HG03354 (cell line): Measurements from ENCODE around the gene OR52B6.
A peak's percentile ranks its signal among the peaks of the same experiment; 100 is the strongest.
"Not testable (repeated sequence)": the region's sequence is repeated elsewhere in the genome, so short reads cannot be mapped to it uniquely, and the experiment has no call there.

Source experiments
- ATAC-seq: cut with Tn5 transposase; IDR thresholded peaks from one replicate; pipeline ENCODE4 v1.9.1; 2021; ENCODE audit warnings: mild to moderate bottlenecking; ENCODE audit not compliant: unreplicated experiment, poor library complexity, severe bottlenecking

The OR52B6 gene

GRCh38 chr11:5592615-5593014 lies 11.9 kb downstream of the OR52B6 start:
- no peak for ATAC-seq

- ATAC-seq, result no peak
Measured at GRCh38 chr11:5593146-5593545, 12.5 kb downstream of the OR52B6 start.

GRCh38 chr11:5596607-5597201 lies 16.0 kb downstream of the OR52B6 start, which contains the start of gene TRIM6:
Gene TRIM6, plus strand, starts transcription at chr11:5596637. Its CDS starts 261 bp downstream, at chr11:5596898.
- ATAC-seq, result peak; percentile 46

GRCh38 chr11:5597953-5598352 lies 17.3 kb downstream of the OR52B6 start:
- ATAC-seq, result no peak

- ATAC-seq, result peak; percentile 95
Measured at GRCh38 chr11:5600374-5600851, 19.7 kb downstream of the OR52B6 start.

- ATAC-seq, result not testable (repeated sequence)
Measured at GRCh38 chr11:5602791-5603190, 22.1 kb downstream of the OR52B6 start.

GRCh38 chr11:5603326-5603725 lies 22.6 kb downstream of the OR52B6 start:
- no peak for ATAC-seq

GRCh38 chr11:5604896-5605295 lies 24.2 kb downstream of the OR52B6 start:
- no peak for ATAC-seq

GRCh38 chr11:5605849-5606248 lies 25.2 kb downstream of the OR52B6 start:
- no peak for ATAC-seq

GRCh38 chr11:5608808-5609207 lies 28.1 kb downstream of the OR52B6 start:
- ATAC-seq, result no peak

GRCh38 chr11:5610446-5610845 lies 29.8 kb downstream of the OR52B6 start:
- no peak for ATAC-seq

- no peak for ATAC-seq
Measured at GRCh38 chr11:5611627-5612026, 30.9 kb downstream of the OR52B6 start.

- no peak for ATAC-seq
Measured at GRCh38 chr11:5618807-5619206, 38.1 kb downstream of the OR52B6 start.

GRCh38 chr11:5620651-5621521 lies 40.2 kb downstream of the OR52B6 start:
- ATAC-seq, result no peak

GRCh38 chr11:5621580-5621979 lies 40.9 kb downstream of the OR52B6 start:
- ATAC-seq, result no peak

GRCh38 chr11:5622802-5623201 lies 42.1 kb downstream of the OR52B6 start:
- ATAC-seq, result no peak

- peak; percentile 97 for ATAC-seq
Measured at GRCh38 chr11:5624489-5625279, 44.0 kb downstream of the OR52B6 start, which contains the start of gene TRIM34. Gene TRIM34, plus strand, starts transcription at chr11:5625001. Its CDS starts 7,331 bp downstream, at chr11:5632332.

GRCh38 chr11:5625281-5625680 lies 44.6 kb downstream of the OR52B6 start:
- peak; percentile 5 for ATAC-seq

- ATAC-seq, result no peak
Measured at GRCh38 chr11:5626196-5626595, 45.5 kb downstream of the OR52B6 start.

GRCh38 chr11:5631417-5631816 lies 50.7 kb downstream of the OR52B6 start:
- ATAC-seq, result peak; percentile 6
